H1 (cell line): ENCODE measurements around the gene KCNE3.

Source experiments
- CREB1 ChIP-seq: IDR thresholded peaks from 2 replicates; pipeline ENCODE4 v1.6.1; 2012; ENCODE audit warnings: inconsistent platforms
- JUND ChIP-seq: IDR thresholded peaks from 2 replicates; pipeline ENCODE4 v1.6.1; 2011; ENCODE audit warnings: mild to moderate bottlenecking, improper control_type of control experiment, low read length
- TF ChIP-seq, protein P1 (sequence below), 3 experiments: IDR thresholded peaks; 1 replicate in 2 of 3; 2 replicates in 1 of 3; pipeline versions ENCODE4 v1.5.1 to v1.6.1; 2011; ENCODE audit warnings: low read length in 3 of 3, mild to moderate bottlenecking in 3 of 3, inconsistent platforms in 2 of 3, low read depth in 1 of 3, moderate library complexity in 1 of 3; ENCODE audit not compliant: insufficient read depth in 1 of 3; ENCODE audit errors: control extremely low read depth in 1 of 3

DNA sequence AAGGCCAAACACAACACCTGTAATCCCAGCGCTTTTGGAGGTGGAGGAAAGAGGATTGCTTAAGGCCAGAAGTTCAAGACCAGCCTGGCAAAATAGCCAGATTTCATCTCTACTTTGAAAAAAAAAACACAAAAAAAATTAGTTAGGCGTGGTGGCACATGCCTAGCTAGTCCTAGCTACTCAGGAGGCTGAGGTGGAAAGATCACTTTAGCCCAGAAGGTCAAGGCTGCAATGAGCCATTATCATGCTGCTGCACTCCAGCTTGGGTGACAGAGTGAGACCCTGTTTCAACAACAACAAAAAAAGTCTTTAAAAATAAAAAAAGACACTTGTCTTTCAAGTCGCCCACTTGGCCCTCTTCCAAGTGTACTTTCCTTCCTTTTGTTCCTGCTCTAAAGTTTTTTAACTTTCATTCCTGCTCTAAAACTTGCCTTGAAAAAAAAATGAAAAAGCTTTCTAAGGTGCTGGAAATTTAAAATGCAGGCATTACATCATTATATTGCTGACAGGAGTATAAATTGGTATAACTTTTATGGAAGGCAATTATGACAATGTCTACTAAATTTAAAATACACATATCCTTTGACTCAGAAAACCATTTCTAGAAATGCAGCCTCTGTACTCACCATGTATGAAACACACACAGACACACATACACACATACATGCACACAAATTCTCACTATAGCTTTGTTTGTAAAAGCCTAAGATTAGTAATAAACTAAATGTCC, 13.5 kb upstream of the KCNE3 start:
- TF ChIP-seq JUND (no peak), CREB1 (no peak)
- TF ChIP-seq, protein P1, sequence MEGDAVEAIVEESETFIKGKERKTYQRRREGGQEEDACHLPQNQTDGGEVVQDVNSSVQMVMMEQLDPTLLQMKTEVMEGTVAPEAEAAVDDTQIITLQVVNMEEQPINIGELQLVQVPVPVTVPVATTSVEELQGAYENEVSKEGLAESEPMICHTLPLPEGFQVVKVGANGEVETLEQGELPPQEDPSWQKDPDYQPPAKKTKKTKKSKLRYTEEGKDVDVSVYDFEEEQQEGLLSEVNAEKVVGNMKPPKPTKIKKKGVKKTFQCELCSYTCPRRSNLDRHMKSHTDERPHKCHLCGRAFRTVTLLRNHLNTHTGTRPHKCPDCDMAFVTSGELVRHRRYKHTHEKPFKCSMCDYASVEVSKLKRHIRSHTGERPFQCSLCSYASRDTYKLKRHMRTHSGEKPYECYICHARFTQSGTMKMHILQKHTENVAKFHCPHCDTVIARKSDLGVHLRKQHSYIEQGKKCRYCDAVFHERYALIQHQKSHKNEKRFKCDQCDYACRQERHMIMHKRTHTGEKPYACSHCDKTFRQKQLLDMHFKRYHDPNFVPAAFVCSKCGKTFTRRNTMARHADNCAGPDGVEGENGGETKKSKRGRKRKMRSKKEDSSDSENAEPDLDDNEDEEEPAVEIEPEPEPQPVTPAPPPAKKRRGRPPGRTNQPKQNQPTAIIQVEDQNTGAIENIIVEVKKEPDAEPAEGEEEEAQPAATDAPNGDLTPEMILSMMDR (IDR thresholded peaks at IDR 0.05; ENCODE audit: control extremely low read depth in 1 of 3, insufficient read depth in 1 of 3, low read depth in 1 of 3, low read length in 3 of 3) = no peak
